Inflammatory macrophage (primary cell): ENCODE measurements around the gene NOXA1.

Source experiments
- DNase-seq, 2 donors: peaks; one replicate each; pipeline ENCODE4 v3.0.0-alpha.2; 2020 to 2022

NOXA1 gene

GRCh38 chr9:137387891-137388560, 35.2 kb upstream of the NOXA1 start:
- no peak for DNase-seq

- no peak for DNase-seq
These were observed 34.4 kb upstream of the NOXA1 start for GRCh38 chr9:137388589-137389427.

- DNase-seq: no peak
These were observed 33.8 kb upstream of the NOXA1 start for GRCh38 chr9:137389428-137389746.

GRCh38 chr9:137390553-137391410, 32.4 kb upstream of the NOXA1 start:
- DNase-seq: no peak

GRCh38 chr9:137391411-137391754, 31.8 kb upstream of the NOXA1 start:
- DNase-seq: no peak

- no peak for DNase-seq
These were observed 30.8 kb upstream of the NOXA1 start for GRCh38 chr9:137392232-137393007.

GRCh38 chr9:137393176-137394150, 29.7 kb upstream of the NOXA1 start:
- no peak for DNase-seq

- no peak for DNase-seq
These were observed 28.1 kb upstream of the NOXA1 start for GRCh38 chr9:137394866-137395665.

GRCh38 chr9:137395666-137396010, 27.6 kb upstream of the NOXA1 start:
- DNase-seq: no peak

- no peak for DNase-seq
These were observed 27.0 kb upstream of the NOXA1 start for GRCh38 chr9:137396227-137396626.

- no peak for DNase-seq
These were observed 26.4 kb upstream of the NOXA1 start for GRCh38 chr9:137396634-137397367.

- no peak for DNase-seq
These were observed 25.3 kb upstream of the NOXA1 start for GRCh38 chr9:137397675-137398423.

- DNase-seq: no peak
These were observed 24.4 kb upstream of the NOXA1 start for GRCh38 chr9:137398561-137399468.

GRCh38 chr9:137402746-137403145, 20.4 kb upstream of the NOXA1 start:
- peak in 1 of 2 donors; percentile 40 for DNase-seq

- no peak for DNase-seq
These were observed 19.9 kb upstream of the NOXA1 start for GRCh38 chr9:137403269-137403668.

- DNase-seq: no peak
These were observed 18.1 kb upstream of the NOXA1 start for GRCh38 chr9:137404961-137405567.

- DNase-seq: peak; percentile 11 to 26
These were observed 17.5 kb upstream of the NOXA1 start for GRCh38 chr9:137405677-137406081.
